GM18507 (cell line): Measurements from ENCODE around the gene ENDOV.

Experiments used
- DNase-seq: peaks from one replicate; pipeline ENCODE4 v3.0.0; 2011; ENCODE audit warnings: low read depth; ENCODE audit not compliant: insufficient read length; ENCODE audit errors: extremely low spot score
- FAIRE-seq: peaks from 2 replicates; lab custom pipeline; 2011; peaks lifted over from hg19 to GRCh38; lab: Jason Lieb, UNC

Gene ENDOV

GRCh38 chr17:80414803-80415625 lies at the start of gene ENDOV:
Gene ENDOV, plus strand, starts transcription at chr17:80415167. Its CDS starts 28 bp downstream, at chr17:80415195.
- FAIRE-seq: peak; percentile 86

DNA sequence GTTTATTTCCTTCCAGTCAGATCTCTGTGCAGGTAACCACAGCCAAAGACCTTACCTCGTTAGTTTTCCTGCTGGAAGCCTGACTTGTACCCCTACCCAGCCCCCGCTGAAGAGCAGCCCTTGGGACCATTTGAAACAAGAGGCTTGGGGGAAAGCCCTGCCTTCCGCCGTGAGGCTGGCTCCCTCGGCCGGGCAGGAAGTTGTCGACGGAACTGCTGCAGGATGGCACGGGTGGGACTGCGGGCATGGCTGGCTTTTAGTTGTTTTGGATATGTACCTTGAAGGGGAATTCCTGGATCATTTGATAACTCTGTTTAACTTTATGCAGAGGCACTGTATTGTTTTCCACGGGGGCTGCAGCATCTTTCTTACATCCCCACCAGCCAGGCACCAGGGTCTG lies 49.0 kb upstream of the ENDOV start:
- FAIRE-seq: no peak
- no peak for DNase-seq

More at GRCh38 chr17:80414803-80415625, at the start of gene ENDOV:
- peak; percentile 100 for DNase-seq

- DNase-seq (no peak), FAIRE-seq (no peak)
Observed at GRCh38 chr17:80367503-80367902, 47.5 kb upstream of the ENDOV start.

GRCh38 chr17:80371196-80371595 lies 43.8 kb upstream of the ENDOV start:
- FAIRE-seq: no peak
- no peak for DNase-seq

GRCh38 chr17:80372456-80372855 lies 42.5 kb upstream of the ENDOV start:
- FAIRE-seq (no peak), DNase-seq (no peak)

- FAIRE-seq: no peak
Observed at GRCh38 chr17:80372922-80373570, 41.9 kb upstream of the ENDOV start.

DNA sequence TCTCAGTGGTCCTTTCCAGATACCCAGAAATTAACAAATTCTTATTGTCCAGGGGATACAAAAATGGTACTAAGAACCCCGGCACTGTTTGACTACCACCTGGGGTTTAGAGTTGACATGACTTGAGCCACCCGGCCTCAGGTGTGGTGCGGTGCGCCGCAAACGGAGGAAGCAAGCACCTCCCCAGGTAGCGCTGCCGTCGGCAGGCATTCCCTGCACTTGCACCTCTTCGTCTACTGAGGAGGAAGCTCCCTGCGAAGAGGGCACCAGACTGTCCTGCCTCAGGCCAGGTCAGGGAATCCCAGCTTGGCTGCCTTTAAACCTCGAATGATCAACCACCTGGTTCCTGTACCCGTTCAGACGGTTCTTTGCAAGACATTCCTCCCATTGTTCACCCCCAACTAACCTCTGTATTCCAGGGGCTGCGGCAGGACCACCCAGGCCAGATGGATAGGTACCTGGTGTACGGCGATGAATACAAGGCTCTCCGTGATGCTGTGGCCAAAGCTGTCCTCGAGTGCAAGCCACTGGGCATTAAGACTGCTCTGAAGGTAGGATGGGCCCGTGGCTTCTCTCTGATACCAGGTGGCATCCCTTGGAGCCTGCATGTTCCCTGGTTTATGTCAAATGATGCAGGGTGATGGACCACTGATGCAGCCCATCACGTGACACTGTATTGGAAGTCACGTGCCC lies 40.8 kb upstream of the ENDOV start:
- no peak for FAIRE-seq
- DNase-seq: no peak

More at GRCh38 chr17:80372922-80373570, 41.9 kb upstream of the ENDOV start:
- DNase-seq: no peak

DNA sequence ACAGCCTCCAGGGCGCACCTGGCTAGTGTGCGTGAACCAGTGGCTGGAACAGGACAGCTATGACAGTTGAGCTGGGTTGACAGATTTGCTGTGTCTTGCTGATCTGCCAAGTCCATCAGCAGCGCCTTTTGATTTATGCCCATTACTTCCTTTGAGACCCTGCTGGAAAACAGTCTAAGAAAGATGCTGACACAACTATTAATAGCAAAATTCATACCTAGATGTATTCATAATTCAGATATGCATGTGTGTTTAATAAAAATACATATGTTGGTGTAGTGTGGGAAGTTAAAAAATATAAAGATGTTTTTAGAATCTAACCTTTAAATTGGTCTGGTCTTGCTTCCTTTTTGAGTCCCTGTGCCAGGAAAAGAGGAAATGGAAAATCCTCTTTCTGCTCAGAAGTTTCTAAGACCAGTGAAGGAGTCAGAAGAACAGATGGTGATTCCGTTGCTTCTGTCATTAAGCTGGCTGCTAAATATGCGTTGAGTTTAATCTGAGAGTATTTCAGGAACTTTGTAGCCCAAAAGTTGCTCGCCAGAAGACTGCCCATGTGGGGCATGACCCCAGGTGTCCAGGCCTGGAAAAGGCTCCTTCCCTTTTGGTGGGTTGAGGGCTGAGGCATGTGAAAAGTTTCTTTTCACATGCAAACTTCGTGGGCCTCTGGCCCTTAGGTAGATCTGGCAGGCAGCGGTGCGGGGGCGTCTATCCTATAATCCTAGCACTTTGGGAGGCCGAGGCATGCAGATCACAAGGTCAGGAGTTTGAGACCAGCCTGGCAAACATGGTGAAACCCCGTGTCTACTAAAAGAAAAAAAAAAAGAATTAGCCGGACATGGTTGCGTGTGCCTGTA lies 40.0 kb upstream of the ENDOV start:
- FAIRE-seq: no peak
- DNase-seq: no peak

- DNase-seq (no peak), FAIRE-seq (no peak)
Observed at GRCh38 chr17:80376531-80376930, 38.4 kb upstream of the ENDOV start.

- no peak for FAIRE-seq
Observed at GRCh38 chr17:80377798-80378197, 37.2 kb upstream of the ENDOV start.

GRCh38 chr17:80379348-80379747 lies 35.6 kb upstream of the ENDOV start:
- FAIRE-seq (no peak), DNase-seq (no peak)

More at GRCh38 chr17:80377798-80378197, 37.2 kb upstream of the ENDOV start:
- no peak for DNase-seq

DNA sequence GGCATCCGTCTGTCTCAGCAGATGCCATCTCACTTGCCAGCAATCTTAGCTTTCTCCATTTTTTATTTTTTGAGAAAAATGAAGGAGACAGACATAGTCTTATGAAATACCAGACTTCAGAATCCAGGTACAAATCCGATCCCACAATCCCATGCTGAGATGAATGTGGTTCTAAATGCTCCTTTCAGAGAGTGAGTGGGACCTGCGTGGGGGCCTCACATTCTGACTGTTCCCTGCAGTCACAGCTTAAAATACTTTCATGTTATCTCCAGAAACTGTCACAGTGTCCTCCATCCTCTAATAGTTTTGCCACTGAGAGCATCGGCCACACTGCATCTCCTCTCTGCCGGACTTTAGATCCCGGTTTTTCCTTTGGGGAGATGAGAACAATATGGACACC lies 34.9 kb upstream of the ENDOV start:
- FAIRE-seq (no peak), DNase-seq (no peak)

- FAIRE-seq (no peak), DNase-seq (no peak)
Observed at GRCh38 chr17:80380555-80381002, 34.4 kb upstream of the ENDOV start.

DNA sequence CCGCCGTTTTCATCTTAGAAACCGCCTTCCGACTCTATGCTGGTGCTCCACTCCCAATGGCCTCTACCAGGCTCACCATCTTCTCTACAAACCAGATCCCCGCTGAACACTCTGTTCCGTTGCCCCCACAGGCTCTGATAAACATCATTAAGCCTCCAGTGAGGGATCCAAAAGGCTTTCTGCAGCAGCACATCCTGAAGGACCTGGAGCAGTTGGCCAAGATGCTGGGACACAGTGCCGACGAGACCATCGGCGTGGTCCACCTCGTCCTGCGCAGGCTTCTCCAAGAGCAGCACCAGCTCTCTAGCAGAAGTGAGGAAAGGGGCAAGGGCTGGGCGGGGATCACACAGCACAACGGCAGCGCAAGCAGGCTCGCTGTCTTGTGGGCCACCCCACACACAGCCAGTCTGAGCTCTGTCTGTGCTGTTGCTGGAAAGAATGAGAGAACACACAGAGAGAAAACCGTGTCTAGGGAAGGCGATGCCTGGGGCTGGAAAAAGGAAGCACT lies 33.5 kb upstream of the ENDOV start:
- FAIRE-seq: no peak

DNA sequence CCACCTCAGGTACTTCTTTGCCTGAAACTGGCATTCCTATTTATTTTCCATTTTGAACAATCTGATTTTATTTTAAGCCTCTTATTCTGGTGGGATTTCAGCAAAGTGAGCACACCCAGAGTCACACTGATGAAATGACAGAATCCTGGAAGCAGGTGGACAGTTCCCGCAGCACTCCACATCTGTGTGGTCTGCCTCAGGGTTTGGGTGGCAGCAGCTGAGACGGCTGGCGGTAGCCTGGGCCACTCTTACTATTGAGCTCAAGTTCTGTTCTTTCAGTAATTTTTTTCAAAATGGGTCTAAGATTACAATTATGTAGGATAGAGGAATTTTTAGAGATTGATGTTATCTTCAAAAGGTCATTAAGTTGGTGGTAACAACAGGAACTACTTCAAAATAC lies 32.5 kb upstream of the ENDOV start:
- DNase-seq (no peak), FAIRE-seq (no peak)

More for the DNA sequence above, 33.5 kb upstream of the ENDOV start:
- no peak for DNase-seq

- DNase-seq (no peak), FAIRE-seq (no peak)
Observed at GRCh38 chr17:80382956-80383355, 32.0 kb upstream of the ENDOV start.

- FAIRE-seq (no peak), DNase-seq (no peak)
Observed at GRCh38 chr17:80384078-80384960, 30.6 kb upstream of the ENDOV start.

- DNase-seq: no peak
- FAIRE-seq: no peak
Observed at GRCh38 chr17:80385046-80385445, 29.9 kb upstream of the ENDOV start.
